Measurements from ENCODE around the gene MTHFD2. TPM values are rescaled to one million over a fixed set of nuclear protein-coding genes. Genes with fewer than 3 reads are reported as not detected.

The MTHFD2 gene
- total RNA-seq, 3 donors from 2014 or later (not counting 1 experiment from before 2014, with no cell fraction given), result 28.7 to 41.1 (median 40.5) TPM

DNA sequence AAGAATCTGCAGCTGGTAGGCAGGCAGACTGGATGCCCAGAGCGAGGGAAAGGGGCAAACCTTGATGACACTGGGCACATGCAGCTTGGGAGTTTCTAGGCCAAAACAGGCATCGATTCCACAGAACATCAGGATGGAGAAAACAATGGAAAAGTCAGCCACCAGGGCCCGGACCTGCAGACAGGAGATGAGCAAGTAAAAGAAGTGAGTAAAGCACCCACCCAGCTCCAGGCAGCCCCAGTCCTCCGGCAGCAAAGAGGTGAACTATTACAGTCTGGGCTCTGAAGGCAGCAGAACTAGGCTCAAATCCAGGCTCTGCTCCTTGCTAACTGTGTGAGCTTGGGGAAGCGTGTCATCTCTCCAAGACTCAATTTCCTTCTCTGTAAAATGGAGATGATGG, 36.6 kb downstream of the MTHFD2 start:
- intact Hi-C loops (cut with micrococcal nuclease), result no loop called here
- no peaks in the 10 kb centered on the region for H3K36me3 Mint-ChIP-seq
- no peaks in the 10 kb centered on the region for H3K4me1 Mint-ChIP-seq
- H3K4me3 Mint-ChIP-seq, result no peak overlapping the region
- no peak overlapping the region for H3K27ac Mint-ChIP-seq
- 88% methylated on average over 4 of the region's 5 CpGs for WGBS (ENCODE audit: insufficient coverage)
- H3K9me3 ChIP-seq (ENCODE audit: control insufficient read depth, insufficient read depth, low read length), result no peaks in the 10 kb centered on the region
- no peaks in the 10 kb centered on the region for H3K27me3 Mint-ChIP-seq (ENCODE audit: low read depth in 2 of 2)
- no peaks in the 10 kb centered on the region for H3K27me3 ChIP-seq (ENCODE audit: control insufficient read depth, insufficient read depth, low read length)
- no peak for ATAC-seq
- H3K9me3 Mint-ChIP-seq, result no peaks in the 10 kb centered on the region
- TF ChIP-seq, protein P1, sequence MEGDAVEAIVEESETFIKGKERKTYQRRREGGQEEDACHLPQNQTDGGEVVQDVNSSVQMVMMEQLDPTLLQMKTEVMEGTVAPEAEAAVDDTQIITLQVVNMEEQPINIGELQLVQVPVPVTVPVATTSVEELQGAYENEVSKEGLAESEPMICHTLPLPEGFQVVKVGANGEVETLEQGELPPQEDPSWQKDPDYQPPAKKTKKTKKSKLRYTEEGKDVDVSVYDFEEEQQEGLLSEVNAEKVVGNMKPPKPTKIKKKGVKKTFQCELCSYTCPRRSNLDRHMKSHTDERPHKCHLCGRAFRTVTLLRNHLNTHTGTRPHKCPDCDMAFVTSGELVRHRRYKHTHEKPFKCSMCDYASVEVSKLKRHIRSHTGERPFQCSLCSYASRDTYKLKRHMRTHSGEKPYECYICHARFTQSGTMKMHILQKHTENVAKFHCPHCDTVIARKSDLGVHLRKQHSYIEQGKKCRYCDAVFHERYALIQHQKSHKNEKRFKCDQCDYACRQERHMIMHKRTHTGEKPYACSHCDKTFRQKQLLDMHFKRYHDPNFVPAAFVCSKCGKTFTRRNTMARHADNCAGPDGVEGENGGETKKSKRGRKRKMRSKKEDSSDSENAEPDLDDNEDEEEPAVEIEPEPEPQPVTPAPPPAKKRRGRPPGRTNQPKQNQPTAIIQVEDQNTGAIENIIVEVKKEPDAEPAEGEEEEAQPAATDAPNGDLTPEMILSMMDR (IDR thresholded peaks at IDR 0.05), result no peak
- no peaks in the 10 kb centered on the region for H3K36me3 ChIP-seq (ENCODE audit: control insufficient read depth, insufficient read depth, low read length)
- H3K4me3 ChIP-seq (ENCODE audit: low read length), result no peak overlapping the region
- no peak for DNase-seq
- no peaks in the 10 kb centered on the region for H3K4me1 ChIP-seq (ENCODE audit: control insufficient read depth, insufficient read depth, low read length)
- no peak overlapping the region for H3K27ac ChIP-seq (ENCODE audit: low read length)

DNA sequence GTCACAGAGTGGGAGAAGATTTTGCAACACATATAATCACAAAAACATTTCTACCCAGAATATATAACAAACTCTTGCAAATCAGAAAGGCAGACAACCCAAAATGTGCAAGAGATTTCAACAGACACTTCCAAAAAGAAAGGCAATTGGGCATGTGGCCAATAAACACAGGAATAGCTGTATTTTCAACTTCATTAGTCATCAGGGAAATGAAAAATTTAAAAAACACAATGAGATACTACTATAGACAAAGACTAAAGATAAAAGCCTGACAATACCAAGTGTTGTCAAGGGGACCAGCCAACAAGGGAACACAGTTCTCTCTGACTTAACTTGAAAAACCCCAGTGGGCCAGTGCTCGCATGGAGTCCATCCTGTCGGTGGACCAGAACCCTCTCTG, 40.5 kb downstream of the MTHFD2 start:
- Mint-ChIP-seq H3K36me3 (no peaks in the 10 kb centered on the region), H3K4me1 (no peaks in the 10 kb centered on the region), H3K27ac (no peak overlapping the region), H3K27me3 (ENCODE audit: low read depth in 2 of 2) (no peaks in the 10 kb centered on the region), H3K4me3 (no peak overlapping the region), H3K9me3 (no peaks in the 10 kb centered on the region)
- Histone ChIP-seq H3K36me3 (ENCODE audit: control insufficient read depth, insufficient read depth, low read length) (no peaks in the 10 kb centered on the region), H3K4me1 (ENCODE audit: control insufficient read depth, insufficient read depth, low read length) (no peaks in the 10 kb centered on the region), H3K4me3 (ENCODE audit: low read length) (no peak overlapping the region), H3K27me3 (ENCODE audit: control insufficient read depth, insufficient read depth, low read length) (no peaks in the 10 kb centered on the region), H3K9me3 (ENCODE audit: control insufficient read depth, insufficient read depth, low read length) (no peaks in the 10 kb centered on the region), H3K27ac (ENCODE audit: low read length) (no peak overlapping the region)
- TF ChIP-seq, protein P1 (IDR thresholded peaks at IDR 0.05), result no peak
- WGBS (ENCODE audit: insufficient coverage), result 96% methylated on average over 2 of the region's 2 CpGs
- intact Hi-C loops (cut with micrococcal nuclease), result no loop called here
- ATAC-seq (no peak), DNase-seq (no peak)

DNA sequence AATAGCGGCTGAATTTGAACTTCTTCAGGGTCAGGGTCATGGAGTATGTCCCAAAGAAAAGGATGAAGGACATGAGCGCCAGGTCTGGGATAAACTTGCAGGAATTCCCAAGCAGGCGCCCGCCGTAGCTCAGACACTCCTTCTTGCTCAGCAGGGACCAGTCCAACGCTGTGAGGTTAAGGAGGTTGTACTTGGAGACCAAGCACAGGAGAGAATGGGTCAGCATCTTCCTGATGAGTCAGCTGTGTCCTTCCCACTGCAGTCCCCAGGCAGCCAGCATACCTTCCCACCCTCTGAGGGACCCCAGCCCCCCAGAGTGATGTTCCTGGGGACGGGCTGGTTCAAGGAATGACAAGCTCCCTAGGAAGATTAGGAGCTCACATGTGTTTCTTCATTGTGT, 40.9 kb downstream of the MTHFD2 start:
- H3K9me3 Mint-ChIP-seq, result no peaks in the 10 kb centered on the region
- 92% methylated on average over 7 of the region's 7 CpGs for WGBS (ENCODE audit: insufficient coverage)
- H3K27ac ChIP-seq (ENCODE audit: low read length), result no peak overlapping the region
- H3K27me3 ChIP-seq (ENCODE audit: control insufficient read depth, insufficient read depth, low read length), result no peaks in the 10 kb centered on the region
- no peaks in the 10 kb centered on the region for H3K9me3 ChIP-seq (ENCODE audit: control insufficient read depth, insufficient read depth, low read length)
- intact Hi-C loops (cut with micrococcal nuclease), result no loop called here
- H3K4me3 Mint-ChIP-seq, result no peak overlapping the region
- no peak overlapping the region for H3K27ac Mint-ChIP-seq
- ATAC-seq (no peak), DNase-seq (no peak)
- TF ChIP-seq, protein P1 (IDR thresholded peaks at IDR 0.05), result no peak
- no peak overlapping the region for H3K4me3 ChIP-seq (ENCODE audit: low read length)
- H3K36me3 ChIP-seq (ENCODE audit: control insufficient read depth, insufficient read depth, low read length), result no peaks in the 10 kb centered on the region
- H3K27me3 Mint-ChIP-seq (ENCODE audit: low read depth in 2 of 2), result no peaks in the 10 kb centered on the region
- no peaks in the 10 kb centered on the region for H3K4me1 Mint-ChIP-seq
- H3K4me1 ChIP-seq (ENCODE audit: control insufficient read depth, insufficient read depth, low read length), result no peaks in the 10 kb centered on the region
- H3K36me3 Mint-ChIP-seq, result no peaks in the 10 kb centered on the region

DNA sequence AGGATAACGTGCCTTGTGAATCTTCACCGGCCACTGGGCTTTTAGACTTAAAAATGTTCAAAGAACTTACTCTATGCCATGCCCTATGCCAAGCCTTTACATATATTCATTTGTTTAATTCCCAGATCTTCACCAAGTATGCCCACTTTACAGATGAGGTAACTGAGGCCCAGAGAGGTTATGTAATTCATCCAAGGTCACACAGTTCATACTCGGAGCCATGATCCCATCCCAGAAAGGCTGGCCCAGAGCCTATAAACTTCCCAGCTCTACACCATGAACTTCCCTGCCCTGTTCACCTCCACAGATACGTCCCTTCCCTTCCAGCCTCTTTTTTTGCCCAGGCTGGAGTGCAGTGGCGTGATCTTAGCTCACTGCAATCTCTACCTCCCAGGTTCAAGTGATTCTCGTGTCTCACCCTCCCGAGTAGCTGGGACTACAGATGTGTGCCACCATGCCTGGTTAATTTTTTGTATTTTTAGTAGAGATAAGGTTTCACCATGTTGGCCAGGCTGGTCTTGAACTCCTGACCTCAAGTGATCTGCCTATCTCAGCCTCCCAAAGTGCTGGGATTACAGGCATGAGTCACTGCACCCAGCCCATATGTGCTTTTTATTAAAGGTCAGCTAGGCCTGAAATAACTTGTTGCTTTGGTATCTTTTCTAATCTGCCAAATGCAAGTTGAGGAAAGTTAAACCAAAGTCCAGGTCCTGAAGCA, 44.1 kb downstream of the MTHFD2 start:
- H3K4me3 Mint-ChIP-seq, result no peak overlapping the region
- ATAC-seq (no peak), DNase-seq (no peak)
- no peaks in the 10 kb centered on the region for H3K4me1 ChIP-seq (ENCODE audit: control insufficient read depth, insufficient read depth, low read length)
- H3K36me3 Mint-ChIP-seq, result no peaks in the 10 kb centered on the region
- intact Hi-C loops (cut with micrococcal nuclease), result no loop called here
- no peaks in the 10 kb centered on the region for H3K9me3 ChIP-seq (ENCODE audit: control insufficient read depth, insufficient read depth, low read length)
- H3K36me3 ChIP-seq (ENCODE audit: control insufficient read depth, insufficient read depth, low read length), result no peaks in the 10 kb centered on the region
- no peaks in the 10 kb centered on the region for H3K4me1 Mint-ChIP-seq
- WGBS (ENCODE audit: insufficient coverage), result 88% methylated on average over 7 of the region's 7 CpGs
- H3K4me3 ChIP-seq (ENCODE audit: low read length), result no peak overlapping the region
- no peaks in the 10 kb centered on the region for H3K27me3 ChIP-seq (ENCODE audit: control insufficient read depth, insufficient read depth, low read length)
- H3K27ac ChIP-seq (ENCODE audit: low read length), result no peak overlapping the region
- TF ChIP-seq, protein P1 (IDR thresholded peaks at IDR 0.05), result no peak
- no peak overlapping the region for H3K27ac Mint-ChIP-seq
- no peaks in the 10 kb centered on the region for H3K27me3 Mint-ChIP-seq (ENCODE audit: low read depth in 2 of 2)
- H3K9me3 Mint-ChIP-seq, result no peaks in the 10 kb centered on the region

Measured in natural killer cell (primary cell).